ENCODE results near the gene CLEC2L.

The CLEC2L gene

DNA sequence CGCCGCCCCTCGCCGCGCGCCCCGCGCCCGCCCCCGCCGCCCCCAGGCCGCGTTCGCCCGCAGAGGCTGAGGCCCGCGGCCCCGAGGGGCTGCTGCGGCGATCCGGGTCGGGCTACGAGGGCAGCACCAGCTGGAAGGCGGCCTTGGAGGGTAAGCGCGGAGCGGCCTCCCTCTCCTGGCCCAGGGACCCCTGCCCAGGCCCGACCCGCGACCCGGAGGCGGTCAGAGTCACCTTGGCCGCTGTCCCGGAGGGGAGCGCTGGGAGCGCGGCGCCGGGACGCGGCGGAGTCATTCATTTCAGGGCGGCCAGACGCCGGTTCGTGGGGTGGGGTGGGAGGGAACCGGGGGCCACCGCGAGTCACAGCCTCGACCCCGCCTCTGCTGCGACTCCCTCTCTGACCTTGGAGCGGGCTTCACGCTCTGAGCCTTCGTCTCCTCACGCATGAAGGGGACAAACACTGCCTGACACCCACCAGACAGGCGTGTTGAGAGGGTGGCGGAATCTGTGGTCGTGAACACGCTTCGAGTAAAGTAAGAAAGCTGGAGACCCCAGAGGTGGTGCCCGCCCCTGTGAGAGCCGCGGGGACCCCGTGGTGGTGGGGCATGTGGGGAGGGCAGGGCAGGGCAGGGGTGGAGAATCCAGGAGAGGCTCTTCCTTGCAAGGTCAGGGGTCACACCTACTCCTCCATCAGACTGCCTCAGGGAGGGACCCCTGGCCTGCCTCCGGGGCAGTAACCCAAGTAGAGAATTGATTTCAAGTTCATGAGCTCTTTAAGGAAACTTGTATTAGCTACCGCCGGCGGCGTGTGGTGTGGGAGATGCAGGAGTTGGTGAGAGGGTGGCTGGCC lies 707 bp downstream of the CLEC2L start:
- no peaks in the 10 kb centered on the region for H3K79me2 ChIP-seq (ENCODE audit: insufficient read depth, low read length)
- H3K27ac ChIP-seq (ENCODE audit: low read depth, low read length, poor library complexity, severe bottlenecking): no peak overlapping the region
- H3K9me2 ChIP-seq (ENCODE audit: low read depth, low read length): no peaks in the 10 kb centered on the region
- H3K9me3 ChIP-seq (ENCODE audit: low read length): 0 out of 2 replicates have a peak, but pooled peaks cover 3% of the 10 kb centered on the region
- no peak for TF ChIP-seq EZH2 (IDR thresholded peaks at IDR 0.05; ENCODE audit: borderline replicate concordance, low read length)
- TF ChIP-seq, protein P1, sequence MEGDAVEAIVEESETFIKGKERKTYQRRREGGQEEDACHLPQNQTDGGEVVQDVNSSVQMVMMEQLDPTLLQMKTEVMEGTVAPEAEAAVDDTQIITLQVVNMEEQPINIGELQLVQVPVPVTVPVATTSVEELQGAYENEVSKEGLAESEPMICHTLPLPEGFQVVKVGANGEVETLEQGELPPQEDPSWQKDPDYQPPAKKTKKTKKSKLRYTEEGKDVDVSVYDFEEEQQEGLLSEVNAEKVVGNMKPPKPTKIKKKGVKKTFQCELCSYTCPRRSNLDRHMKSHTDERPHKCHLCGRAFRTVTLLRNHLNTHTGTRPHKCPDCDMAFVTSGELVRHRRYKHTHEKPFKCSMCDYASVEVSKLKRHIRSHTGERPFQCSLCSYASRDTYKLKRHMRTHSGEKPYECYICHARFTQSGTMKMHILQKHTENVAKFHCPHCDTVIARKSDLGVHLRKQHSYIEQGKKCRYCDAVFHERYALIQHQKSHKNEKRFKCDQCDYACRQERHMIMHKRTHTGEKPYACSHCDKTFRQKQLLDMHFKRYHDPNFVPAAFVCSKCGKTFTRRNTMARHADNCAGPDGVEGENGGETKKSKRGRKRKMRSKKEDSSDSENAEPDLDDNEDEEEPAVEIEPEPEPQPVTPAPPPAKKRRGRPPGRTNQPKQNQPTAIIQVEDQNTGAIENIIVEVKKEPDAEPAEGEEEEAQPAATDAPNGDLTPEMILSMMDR (IDR thresholded peaks at IDR 0.05; ENCODE audit: low read length): no peak
- no peaks in the 10 kb centered on the region for H4K20me1 ChIP-seq (ENCODE audit: insufficient read depth, low read length)
- no peak overlapping the region for H2AFZ ChIP-seq (ENCODE audit: low read length)
- H3K36me3 ChIP-seq (ENCODE audit: insufficient read depth, low read length): no peaks in the 10 kb centered on the region
- H3F3A ChIP-seq (ENCODE audit: insufficient read depth, low read length): no peaks in the 10 kb centered on the region
- H3K4me3 ChIP-seq (ENCODE audit: low read depth, low read length, poor library complexity, severe bottlenecking): no peak overlapping the region
- H3K4me1 ChIP-seq (ENCODE audit: insufficient read depth, low read length, severe bottlenecking): no peaks in the 10 kb centered on the region
- no peaks in the 10 kb centered on the region; the same call in 1 of the 2 replicates for H3K27me3 ChIP-seq (ENCODE audit: insufficient read depth, low read length)
- H3K4me2 ChIP-seq (ENCODE audit: low read length): no peak overlapping the region
- no peak overlapping the region for H3K9ac ChIP-seq (ENCODE audit: low read length)

DNA sequence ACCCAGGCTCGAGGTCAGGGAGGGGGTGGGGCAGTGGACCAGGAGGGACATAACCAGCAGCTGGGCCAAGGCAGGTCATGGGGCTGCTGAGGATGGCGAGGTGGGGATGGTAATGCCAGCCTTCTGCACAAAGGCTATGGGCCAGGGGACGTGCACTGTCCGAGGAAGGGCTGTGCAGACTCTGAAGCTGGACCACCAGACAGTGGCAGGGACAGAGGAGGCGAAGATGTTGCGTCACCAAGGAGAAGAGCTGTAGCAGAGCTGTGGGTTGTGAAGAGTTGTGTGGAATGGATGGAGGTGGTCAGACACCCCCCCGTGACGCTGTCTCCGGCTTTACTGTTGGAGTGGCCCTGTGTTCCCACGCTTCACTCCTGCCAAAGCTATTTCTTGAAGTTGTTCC lies 1.8 kb downstream of the CLEC2L start:
- H3K27me3 ChIP-seq (ENCODE audit: insufficient read depth, low read length): no peaks in the 10 kb centered on the region; the same call in 1 of the 2 replicates
- no peaks in the 10 kb centered on the region for H3K4me1 ChIP-seq (ENCODE audit: insufficient read depth, low read length, severe bottlenecking)
- H3K4me2 ChIP-seq (ENCODE audit: low read length): no peak overlapping the region
- no peak overlapping the region for H3K9ac ChIP-seq (ENCODE audit: low read length)
- 0 out of 2 replicates have a peak, but pooled peaks cover 3% of the 10 kb centered on the region for H3K9me3 ChIP-seq (ENCODE audit: low read length)
- no peak overlapping the region for H2AFZ ChIP-seq (ENCODE audit: low read length)
- no peaks in the 10 kb centered on the region for H3K9me2 ChIP-seq (ENCODE audit: low read depth, low read length)
- no peaks in the 10 kb centered on the region for H3K79me2 ChIP-seq (ENCODE audit: insufficient read depth, low read length)
- H3K36me3 ChIP-seq (ENCODE audit: insufficient read depth, low read length): no peaks in the 10 kb centered on the region
- H3F3A ChIP-seq (ENCODE audit: insufficient read depth, low read length): no peaks in the 10 kb centered on the region
- no peaks in the 10 kb centered on the region for H4K20me1 ChIP-seq (ENCODE audit: insufficient read depth, low read length)
- H3K27ac ChIP-seq (ENCODE audit: low read depth, low read length, poor library complexity, severe bottlenecking): no peak overlapping the region
- no peak for TF ChIP-seq EZH2 (IDR thresholded peaks at IDR 0.05; ENCODE audit: borderline replicate concordance, low read length)
- TF ChIP-seq, protein P1 (IDR thresholded peaks at IDR 0.05; ENCODE audit: low read length): no peak
- H3K4me3 ChIP-seq (ENCODE audit: low read depth, low read length, poor library complexity, severe bottlenecking): no peak overlapping the region

DNA sequence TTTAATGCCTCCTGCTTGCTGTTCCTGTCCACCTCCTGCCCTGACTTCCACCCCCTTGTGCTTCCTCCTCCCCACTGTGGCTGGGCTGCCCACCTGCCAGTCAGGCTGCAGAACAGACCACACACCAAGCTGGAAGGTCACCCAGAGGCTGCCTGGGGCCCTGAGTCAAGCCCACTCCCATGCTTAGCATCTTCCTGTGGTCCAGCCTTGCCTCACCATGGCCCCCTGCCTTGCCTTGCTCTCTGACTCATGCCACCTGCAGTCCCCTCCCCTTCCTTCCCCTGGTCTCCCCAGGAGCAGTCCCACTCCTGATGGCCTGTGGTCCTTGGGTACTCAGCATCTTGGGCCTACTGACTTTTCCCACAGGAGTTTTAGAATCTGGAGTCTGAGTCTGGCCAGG lies 2.3 kb downstream of the CLEC2L start:
- H3K9me3 ChIP-seq (ENCODE audit: low read length): 0 out of 2 replicates have a peak, but pooled peaks cover 3% of the 10 kb centered on the region
- H2AFZ ChIP-seq (ENCODE audit: low read length): no peak overlapping the region
- H4K20me1 ChIP-seq (ENCODE audit: insufficient read depth, low read length): no peaks in the 10 kb centered on the region
- no peak for TF ChIP-seq EZH2 (IDR thresholded peaks at IDR 0.05; ENCODE audit: borderline replicate concordance, low read length)
- TF ChIP-seq, protein P1 (IDR thresholded peaks at IDR 0.05; ENCODE audit: low read length): no peak
- no peaks in the 10 kb centered on the region; the same call in 1 of the 2 replicates for H3K27me3 ChIP-seq (ENCODE audit: insufficient read depth, low read length)
- no peaks in the 10 kb centered on the region for H3K4me1 ChIP-seq (ENCODE audit: insufficient read depth, low read length, severe bottlenecking)
- no peak overlapping the region for H3K27ac ChIP-seq (ENCODE audit: low read depth, low read length, poor library complexity, severe bottlenecking)
- no peaks in the 10 kb centered on the region for H3K79me2 ChIP-seq (ENCODE audit: insufficient read depth, low read length)
- no peaks in the 10 kb centered on the region for H3F3A ChIP-seq (ENCODE audit: insufficient read depth, low read length)
- no peaks in the 10 kb centered on the region for H3K9me2 ChIP-seq (ENCODE audit: low read depth, low read length)
- H3K36me3 ChIP-seq (ENCODE audit: insufficient read depth, low read length): no peaks in the 10 kb centered on the region
- H3K4me3 ChIP-seq (ENCODE audit: low read depth, low read length, poor library complexity, severe bottlenecking): no peak overlapping the region
- H3K9ac ChIP-seq (ENCODE audit: low read length): no peak overlapping the region
- no peak overlapping the region for H3K4me2 ChIP-seq (ENCODE audit: low read length)
